Coronary artery (tissue), 2 donors: ENCODE results near the gene KPNA6.

Experiments
- DNase-seq: peaks from one replicate; pipeline ENCODE4 v3.0.0-alpha.2; 2017; ENCODE audit warnings: low spot score
- H3K27ac ChIP-seq, 2 donors: fragments of 200-600 bp; sonication (generic); one replicate each; pipeline ENCODE4 v1.5.1; 2016 to 2019
- H3K4me3 ChIP-seq: fragments of 200-600 bp; sonication (generic); 2 replicates; pipeline ENCODE4 v1.5.1; 2016; ENCODE audit warnings: mild to moderate bottlenecking, moderate library complexity
- CTCF ChIP-seq: fragments of 200-600 bp; sonication (generic); IDR thresholded peaks from one replicate; pipeline ENCODE4 v1.5.1; 2019; ENCODE audit warnings: antibody characterized with exemption

KPNA6 gene

GRCh38 chr1:32091176-32091575 lies 16.7 kb upstream of the KPNA6 start:
- no peak overlapping the region for H3K4me3 ChIP-seq
- DNase-seq, result no peak
- H3K27ac ChIP-seq, result no peak overlapping the region
- TF ChIP-seq CTCF, result no peak

- H3K4me3 ChIP-seq, result no peak overlapping the region
- no peak for DNase-seq
- no peak for TF ChIP-seq CTCF
- H3K27ac ChIP-seq, result no peak overlapping the region
Observed at GRCh38 chr1:32091591-32091990, 16.3 kb upstream of the KPNA6 start.

- H3K27ac ChIP-seq, result no peak overlapping the region
Observed at GRCh38 chr1:32094746-32095521, 12.9 kb upstream of the KPNA6 start.

GRCh38 chr1:32099426-32099825 lies 8.4 kb upstream of the KPNA6 start:
- no peak for DNase-seq
- H3K4me3 ChIP-seq, result no peak overlapping the region
- TF ChIP-seq CTCF, result no peak

More at GRCh38 chr1:32094746-32095521, 12.9 kb upstream of the KPNA6 start:
- H3K4me3 ChIP-seq, result no peak overlapping the region
- TF ChIP-seq CTCF, result no peak
- DNase-seq, result no peak

GRCh38 chr1:32100359-32100758 lies 7.5 kb upstream of the KPNA6 start:
- no peak for DNase-seq
- no peak overlapping the region for H3K27ac ChIP-seq
- no peak for TF ChIP-seq CTCF

More at GRCh38 chr1:32099426-32099825, 8.4 kb upstream of the KPNA6 start:
- H3K27ac ChIP-seq, result no peak overlapping the region

DNA sequence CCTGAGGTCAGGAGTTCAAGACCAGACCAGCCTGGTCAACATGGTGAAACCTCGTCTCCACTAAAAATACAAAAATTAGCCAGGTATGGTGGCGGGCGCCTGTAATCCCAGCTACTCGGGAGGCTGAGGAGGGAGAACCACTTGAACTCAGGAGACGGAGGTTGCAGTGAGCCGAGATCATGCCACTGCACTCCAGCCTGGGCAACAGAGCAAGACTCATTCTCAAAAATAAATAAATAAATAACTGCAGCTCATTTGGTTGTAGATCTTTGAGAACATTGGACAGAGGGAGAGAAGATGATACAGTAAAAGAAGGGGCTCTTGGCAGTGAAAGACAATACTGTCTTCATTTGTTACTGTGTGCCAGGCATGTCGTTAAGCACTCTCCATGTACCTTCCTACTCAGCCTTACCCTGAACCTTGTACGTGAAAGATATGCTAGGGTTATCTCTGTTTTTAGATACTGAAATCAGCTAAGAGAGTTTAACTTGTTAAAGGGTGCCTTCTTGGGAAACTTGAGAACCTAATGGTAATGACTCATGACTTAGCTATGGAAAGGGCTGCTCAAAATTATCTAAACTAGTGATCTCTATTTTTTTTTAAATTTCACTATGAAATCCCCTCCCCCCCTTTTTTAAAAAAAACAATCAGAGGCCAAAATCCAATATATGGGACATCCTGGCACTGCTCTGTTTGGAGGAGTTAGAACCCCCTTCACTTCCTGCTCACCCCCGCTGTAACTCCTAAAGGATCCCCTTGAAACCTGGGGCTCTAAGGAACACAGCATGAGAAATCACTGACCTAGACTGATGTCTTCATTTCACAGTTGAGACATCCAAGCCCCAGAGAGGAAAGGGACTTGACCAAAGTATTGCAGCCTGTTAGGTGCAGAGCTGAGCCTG lies 6.8 kb upstream of the KPNA6 start:
- H3K27ac ChIP-seq, result no peak overlapping the region
- TF ChIP-seq CTCF, result no peak
- no peak for DNase-seq
- no peak overlapping the region for H3K4me3 ChIP-seq

More at GRCh38 chr1:32100359-32100758, 7.5 kb upstream of the KPNA6 start:
- no peak overlapping the region for H3K4me3 ChIP-seq
